ENCODE measurements around the gene TXLNG.

The TXLNG gene

DNA sequence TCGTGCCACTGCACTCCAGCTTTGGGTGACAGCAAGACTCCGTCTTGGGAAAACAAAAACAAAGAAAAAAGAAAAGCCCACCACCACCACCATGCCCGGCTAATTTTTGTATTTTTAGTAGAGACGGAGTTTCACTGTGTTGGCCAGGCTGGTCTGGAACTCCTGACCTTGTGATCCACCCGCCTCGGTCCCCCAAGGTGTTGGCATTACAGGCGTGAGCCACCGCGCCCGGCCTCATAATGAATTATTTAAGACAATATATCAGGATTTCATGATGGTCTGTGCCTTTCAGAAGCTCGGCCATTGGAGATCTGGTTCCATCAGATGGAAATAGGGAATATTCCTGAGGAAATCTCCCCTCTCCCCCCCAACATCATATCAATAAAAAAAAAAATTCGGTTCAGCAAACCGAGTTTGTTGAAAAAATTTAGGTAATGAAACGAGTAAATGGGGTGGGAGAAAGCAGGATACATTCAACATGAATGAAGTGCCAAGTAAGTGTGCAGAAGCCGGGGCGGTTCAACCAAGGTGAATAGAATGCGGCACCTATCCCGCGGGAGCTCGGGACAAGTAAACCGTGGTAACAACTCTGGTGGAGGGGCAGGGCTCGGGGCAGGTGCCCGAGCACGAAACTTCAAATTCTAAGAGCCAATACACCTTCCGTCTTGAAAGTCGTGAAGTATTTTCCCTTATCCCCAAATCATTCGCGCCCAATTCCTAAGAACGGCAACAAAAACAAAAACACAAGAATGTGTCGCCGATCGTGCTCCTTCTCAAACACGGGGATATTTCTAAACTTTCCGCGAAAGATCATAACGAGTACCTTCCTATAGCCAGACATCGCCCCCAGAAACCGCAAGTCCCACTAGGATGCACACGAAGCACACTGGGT is 773 bp upstream of the TXLNG start:
- no peak for DNase-seq

DNA sequence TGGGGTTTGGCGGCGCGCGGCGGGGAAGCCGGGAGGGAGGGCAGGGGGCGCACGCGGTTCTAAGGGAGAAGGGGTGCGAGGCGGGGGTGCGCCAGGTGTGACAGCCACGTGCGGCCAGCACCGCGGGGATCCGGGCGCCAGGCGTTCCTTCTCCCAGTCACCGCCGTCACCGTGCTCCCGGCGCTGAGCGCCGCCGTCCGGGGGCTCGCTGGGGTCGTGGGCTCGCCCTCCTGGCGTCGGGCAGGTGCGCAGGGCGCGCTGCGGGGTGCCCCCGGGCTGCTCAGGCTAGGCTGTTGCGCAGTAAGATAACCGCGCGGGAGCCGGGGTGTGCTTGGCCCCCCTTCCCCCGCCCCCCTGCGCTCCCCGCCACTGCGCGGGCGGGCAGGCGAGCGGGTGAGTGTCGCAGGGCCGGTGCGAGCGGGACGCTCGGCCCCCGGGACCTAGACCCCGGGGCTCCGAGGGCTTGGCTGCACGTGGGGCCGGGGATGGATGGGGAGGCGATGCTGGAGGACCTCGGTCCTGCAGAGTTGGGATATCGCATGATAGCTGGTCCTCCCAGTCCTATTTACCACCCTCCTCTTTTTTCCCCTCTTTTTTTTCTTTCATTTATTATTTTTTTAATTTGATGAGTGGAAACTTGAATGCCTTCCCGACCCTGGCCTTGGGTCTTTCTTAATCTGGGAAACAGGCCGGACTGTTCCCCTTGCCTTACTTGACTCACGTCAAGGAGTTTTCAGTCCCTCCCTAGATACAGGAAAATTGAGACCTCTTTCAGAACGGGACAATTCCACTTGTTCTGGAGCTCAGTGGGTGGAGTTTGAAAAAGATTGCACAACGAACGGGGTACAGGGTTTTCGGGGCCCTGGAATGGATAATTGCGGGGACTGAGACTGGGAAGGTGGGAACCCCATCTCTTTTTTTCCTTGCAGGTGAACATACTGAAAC is 797 bp downstream of the TXLNG start:
- peak; percentile 6 for DNase-seq

DNA sequence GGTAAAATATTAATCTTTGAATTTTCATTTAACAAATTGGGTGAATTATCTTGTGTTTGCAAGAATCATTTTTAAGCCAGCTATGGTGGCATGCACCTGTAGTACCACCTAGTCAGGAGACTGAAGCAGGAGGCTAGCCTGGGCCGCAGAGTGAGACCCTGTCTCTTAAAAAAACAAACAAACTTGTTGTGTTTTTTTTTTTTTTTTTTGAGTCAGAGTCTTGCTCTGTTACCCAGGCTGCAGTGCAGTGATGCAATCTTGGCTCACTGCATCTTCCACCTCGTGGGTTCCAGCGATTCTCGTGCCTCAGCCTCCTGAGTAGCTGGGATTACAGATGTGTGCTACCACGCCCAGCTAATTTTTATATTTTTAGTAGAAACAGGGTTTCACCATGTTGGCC is 2.2 kb downstream of the TXLNG start:
- no peak for DNase-seq

DNA sequence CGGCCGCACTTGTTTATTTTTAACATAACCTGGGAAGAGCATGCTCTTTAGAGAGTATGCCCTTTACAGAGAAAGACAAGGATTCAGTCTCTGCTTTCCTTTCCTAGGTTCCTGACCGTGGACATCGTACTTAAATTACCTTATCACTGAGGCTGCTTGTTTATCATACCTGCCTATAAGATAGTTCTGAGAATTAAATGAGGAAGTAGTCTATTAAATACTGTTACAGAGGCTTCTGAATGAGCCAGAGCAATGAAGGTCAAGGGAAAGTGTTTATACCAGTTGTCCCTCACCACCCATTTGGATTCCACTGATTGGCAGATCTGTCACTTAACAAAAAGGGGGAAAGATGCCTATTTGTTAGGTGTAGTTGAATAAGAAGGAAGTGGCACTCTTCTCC is 10.0 kb downstream of the TXLNG start:
- peak; percentile 19 for DNase-seq

DNA sequence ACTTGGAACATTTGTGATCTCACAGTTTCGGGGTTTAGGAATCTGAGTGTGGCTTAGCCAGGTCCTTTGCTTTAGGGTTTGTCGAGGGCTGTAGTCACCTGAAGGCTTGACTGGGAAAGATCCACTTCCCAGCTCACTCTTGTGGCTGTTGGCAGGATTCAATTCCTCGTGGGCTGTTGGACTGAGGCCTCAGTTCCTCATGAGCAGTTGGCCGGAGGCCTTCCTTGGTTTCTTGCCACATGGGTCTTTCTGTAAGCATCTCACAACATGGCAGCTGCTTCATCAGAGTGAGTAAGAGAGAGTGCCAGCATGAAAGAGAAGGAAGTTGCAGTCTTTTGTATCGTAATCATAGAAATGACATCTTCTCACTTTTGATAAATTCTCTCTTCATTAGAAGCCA is 11.1 kb downstream of the TXLNG start:
- DNase-seq: no peak

DNA sequence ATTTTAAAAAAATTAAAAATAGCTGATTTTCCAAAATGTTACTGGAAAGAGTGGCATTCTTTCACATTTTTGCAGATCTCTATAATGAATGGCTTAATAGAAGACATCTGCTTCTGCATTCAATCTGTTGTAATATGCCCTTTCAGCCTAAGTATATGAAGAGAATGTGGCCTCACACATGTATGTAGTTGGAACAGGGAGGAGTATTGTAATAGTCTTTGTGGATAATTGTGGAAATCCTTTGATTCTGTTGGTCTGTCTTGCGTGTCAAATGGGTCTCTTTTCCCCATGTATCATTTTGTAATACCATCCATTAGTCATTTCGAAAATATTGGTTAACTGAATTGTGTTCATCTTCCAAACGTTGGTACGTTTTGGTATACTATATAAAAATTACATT is 11.6 kb downstream of the TXLNG start:
- DNase-seq: no peak

DNA sequence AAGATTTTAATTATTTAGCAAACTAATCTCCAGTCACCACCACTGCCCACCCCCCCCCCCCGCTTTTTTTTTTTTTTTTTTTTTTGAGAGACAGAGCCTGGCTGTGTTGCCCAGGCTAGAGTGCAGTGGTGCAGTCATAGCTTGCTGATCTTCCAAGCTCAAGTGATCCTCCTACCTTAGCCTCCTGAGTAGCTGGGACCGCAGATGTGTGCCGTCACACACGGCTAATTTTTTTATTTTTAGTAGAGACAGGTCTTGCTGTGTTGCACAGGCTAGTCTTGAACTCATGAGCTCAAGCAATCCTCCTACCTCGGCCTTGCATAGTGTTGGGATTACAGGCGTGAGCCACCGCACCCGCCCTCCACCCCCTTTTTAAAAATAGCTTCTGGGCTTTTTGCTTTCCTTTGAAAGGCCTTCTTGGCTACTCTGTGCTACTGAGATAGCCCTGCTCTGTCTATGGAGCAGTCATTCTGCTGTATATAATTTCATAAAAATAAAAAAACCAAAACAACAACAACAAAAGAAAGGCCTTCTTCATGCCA is 18.7 kb downstream of the TXLNG start:
- DNase-seq: no peak

DNA sequence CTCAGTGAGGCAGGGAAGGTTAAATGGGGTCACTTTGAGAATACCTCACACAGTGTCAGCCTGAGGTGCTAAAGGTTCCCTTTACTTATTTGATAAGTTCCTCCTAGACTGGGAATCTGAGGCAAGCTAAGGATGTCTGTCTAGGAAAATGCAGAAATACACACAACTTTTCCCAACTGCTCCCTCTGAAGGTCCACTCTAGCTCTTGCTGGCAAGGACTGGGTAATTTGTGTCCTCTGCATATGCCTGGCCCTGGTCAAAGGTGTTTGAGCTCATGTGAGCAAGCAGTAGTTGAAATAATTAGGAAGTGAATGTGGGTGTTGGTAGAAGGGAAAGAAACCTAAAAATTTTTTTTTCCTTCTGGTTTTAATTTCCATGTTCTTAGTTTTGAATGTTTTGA is 21.3 kb downstream of the TXLNG start:
- peak; percentile 53 for DNase-seq

DNA sequence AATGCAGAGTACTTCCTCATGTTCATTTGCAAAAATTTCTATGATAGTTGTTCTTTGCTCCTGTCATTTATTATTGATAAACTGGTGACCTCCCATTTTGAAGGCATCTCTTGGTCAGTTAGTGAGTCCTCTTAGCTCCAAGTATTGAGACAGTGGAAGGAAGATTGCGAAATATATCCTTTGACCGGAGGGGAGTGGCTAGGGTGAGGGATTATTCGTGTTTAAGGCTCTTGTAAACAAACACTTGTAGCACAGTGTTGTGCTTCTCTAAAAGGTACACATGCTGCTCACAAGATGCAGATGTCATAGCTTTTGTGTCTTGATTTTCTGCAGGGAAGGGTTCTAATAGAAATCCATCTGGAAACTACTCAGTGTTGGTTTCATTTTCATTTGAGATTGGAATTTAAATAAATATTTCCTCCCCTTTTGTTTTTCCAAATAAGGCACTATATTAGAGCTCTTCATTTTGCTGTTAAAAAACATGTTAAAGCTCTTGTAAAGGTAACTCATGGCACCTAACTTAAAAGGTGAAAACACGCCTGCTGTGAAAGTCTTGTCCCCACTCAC is 21.8 kb downstream of the TXLNG start:
- DNase-seq: peak; percentile 63

DNA sequence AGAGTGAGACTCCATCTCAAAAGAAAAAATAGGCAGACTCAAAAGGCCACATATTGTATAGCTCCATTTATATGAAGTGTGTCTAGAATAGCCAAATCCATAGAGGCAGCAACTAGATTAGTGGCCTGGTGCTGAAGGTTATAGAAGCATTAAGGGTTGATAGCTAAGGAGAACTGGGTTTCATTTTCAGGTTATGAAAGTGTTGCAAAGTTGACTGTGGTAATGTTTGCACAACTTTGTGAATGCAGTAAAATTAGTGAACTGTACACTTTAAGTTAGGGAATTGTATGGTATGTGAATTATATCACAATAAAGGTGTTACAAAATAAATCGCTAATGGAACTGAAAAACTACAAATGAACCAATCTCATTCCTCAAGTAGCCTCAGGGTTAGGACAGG is 28.3 kb downstream of the TXLNG start:
- no peak for DNase-seq

DNA sequence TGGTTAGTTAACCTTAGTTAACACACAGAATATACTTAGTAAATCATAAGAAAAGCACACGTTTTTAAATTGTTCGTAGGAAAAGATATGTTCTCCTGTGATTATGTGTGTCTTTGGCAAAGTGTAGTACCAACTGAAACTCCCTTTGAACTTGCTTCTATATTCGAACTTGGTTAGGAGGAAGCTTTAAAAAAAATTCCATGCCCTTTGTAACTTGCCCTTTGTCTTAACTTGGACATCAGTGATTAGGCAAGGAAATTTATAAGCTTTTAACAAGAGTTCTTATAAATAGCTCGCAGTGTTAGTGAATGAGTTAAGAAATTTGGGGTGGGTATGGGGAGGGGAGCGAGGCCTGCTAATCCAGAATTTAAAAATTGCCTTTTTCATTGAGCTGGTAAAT is 33.4 kb downstream of the TXLNG start:
- no peak for DNase-seq

DNA sequence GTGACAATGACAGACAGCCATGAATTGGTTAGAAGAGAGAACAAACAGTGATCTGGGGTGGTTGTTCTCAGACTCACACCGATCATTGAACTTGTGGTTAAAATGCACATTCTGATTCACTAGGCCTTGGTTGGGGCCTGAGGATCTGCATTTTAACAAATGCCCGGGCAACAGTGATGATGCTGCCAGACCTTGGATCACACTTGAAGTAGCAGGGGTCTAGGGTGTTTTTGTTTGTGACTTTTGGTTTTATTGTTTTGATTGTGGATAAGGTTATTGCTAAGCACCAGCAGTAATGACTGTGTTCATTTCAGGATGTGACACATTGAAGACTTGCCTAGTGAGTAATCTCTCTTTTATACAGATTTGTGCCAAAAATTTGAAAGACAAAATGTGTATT is 36.5 kb downstream of the TXLNG start:
- no peak for DNase-seq

DNA sequence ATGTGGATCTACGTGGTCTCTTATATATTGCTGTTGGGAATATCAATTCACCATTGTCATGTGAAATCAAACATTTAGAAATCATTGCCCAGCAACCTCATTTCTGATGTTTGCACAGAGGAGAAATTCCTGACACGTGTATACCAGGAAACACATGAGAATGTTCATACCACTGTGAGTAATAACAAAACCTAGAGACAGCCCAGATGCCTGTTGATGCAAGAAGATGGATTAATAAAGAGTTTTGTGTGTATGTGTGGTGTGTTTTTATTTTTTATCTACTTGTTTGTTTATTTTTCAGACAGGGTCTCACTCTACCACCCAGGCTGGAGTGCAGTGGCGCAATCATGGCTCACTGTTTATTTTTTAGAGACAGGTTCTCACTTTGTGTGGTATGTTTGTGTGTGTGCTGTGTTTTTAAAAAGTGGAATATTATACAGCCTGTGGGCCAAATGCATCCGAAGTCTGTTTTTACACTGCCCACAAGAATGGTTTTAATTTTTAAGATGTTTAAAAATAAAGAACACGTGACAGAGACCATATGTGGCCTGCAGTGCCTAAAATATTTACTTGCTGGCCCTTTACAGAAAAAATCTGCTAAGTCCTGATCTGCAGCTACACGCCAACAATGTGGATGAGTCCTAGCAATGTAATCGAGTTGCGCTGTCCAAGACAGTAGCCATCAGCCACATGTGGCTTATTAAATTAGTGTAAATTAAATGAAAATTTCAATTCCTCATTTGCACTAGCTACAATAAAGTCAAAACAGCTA is 39.2 kb downstream of the TXLNG start:
- no peak for DNase-seq

DNA sequence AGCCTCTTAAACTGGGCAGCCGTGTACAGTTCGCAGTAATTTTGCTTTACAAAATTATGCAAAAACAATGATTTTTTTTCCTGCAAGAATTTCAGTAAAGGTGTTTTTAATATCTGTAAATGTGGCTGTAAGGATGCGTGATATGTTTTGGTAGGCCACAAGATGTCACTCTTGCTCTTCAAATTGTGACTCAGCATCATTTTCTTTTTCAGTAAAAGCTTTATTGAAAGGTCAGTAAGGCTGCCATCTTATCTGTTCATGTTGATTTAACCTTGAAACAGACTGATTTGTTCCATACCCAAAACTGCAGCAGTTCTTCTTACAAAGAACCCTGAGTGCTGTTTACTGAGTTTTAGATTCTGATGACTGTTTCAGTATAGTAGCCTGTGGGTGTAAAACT is 39.9 kb downstream of the TXLNG start:
- peak; percentile 61 for DNase-seq

DNA sequence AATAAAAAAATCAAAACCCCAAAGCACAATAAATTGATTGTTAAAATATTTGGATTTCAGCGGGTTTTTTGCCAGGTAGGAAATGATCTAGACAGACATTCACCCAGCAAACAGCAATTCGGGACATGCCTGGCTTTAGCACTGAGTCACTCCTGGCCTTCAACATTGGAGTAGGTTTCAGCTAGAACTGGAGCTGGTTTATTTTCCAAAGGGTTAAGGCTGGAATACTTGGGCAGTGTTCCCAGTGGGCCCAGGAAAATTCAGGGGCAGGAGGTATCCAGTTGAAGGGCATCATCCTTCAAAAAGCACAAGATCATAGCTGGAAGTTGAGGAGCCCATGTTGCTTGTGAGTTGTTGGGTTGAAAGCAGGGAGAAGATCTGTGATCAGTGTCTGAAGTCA is 41.0 kb downstream of the TXLNG start:
- no peak for DNase-seq

DNA sequence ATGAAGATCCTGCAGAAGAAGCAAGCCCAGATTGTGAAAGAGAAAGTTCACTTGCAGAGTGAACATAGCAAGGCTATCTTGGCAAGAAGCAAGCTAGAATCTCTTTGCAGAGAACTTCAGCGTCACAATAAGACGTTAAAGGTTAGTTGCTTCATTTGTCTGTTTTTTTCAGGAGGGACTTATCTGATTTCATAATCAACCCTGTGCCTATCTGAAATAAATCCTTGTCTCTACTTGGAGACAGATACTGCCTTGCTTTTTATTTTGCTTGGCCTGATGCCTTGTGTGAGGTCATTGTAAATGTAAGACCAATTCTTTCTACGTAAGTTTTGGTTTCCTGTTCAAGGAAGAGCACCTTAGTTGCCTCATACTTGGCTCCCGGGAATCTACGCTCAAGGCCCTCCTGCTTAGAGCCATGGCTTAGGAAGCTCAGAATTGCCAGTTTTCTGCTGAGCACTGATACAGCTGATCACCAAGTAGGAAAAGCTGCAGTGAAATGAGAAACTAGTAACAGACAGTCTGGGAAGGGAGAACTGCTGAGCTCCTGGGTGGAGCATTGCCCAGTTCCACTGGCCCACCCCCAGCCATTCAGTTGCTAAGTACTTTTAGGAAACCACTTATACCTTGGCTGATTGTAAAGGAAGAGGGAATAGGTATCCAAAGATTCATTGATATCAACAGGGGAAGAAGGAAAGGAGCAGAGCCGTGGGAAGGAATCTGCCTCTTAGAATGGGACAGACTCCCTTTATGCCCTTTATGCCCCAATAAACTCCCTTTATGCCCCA is 42.0 kb downstream of the TXLNG start:
- no peak for DNase-seq

DNA sequence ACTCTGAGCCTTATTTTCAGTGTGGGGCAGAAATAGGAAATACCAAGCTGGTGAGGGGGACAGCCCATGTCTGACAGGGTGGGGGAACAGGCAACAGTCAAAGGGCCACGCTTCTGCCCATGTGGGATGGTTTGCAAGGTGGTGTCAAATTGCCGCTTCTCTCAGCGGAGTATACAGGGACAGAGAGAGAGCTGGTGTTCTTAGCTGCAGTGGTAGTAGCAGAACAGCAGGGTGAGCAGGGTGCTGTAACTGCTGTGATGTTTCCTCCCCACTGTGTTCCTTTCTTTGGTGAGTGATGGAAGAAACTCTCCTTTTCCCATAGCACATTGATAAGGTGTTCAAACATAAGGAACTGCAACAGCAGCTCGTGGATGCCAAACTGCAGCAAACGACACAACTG is 46.0 kb downstream of the TXLNG start:
- no peak for DNase-seq

DNA sequence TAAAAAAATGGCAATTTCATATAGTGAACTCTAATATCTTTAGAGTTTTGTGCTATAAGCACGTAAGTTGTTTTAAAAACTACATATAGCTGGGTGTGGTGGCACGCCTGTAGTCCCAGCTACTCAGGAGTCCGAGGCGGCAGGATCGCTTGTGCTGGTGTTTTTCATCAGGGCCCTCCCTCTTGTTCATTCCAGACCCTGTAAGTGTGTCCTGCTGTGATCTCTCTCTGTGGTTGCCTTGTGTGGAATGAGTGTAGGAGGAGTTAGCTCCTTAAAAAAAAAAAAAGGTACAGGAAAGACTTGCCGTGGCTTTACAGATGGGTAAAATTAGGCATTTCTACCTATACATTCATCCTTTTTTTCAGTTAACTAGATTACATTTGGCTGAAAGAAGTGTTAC is 48.5 kb downstream of the TXLNG start:
- no peak for DNase-seq

DNA sequence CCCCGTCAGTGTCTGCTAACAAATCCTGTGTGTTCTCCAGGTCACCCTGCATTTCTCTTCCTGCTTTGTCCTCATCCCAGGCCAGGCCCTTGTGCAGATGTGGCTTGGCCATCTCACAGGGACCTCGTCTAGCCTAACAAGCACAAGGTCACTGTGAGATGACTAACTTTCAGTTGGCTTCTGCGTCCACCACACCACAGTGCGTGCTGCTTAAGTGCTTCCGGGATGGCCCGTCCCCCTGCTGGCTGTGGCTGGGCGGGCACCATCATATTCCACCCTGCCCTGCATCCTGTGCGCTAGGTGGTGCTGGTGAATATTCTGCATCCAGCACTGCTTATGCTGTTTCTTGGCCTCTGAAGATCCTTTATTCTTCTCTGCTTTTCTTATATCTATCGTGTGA is 50.1 kb downstream of the TXLNG start:
- no peak for DNase-seq

DNA sequence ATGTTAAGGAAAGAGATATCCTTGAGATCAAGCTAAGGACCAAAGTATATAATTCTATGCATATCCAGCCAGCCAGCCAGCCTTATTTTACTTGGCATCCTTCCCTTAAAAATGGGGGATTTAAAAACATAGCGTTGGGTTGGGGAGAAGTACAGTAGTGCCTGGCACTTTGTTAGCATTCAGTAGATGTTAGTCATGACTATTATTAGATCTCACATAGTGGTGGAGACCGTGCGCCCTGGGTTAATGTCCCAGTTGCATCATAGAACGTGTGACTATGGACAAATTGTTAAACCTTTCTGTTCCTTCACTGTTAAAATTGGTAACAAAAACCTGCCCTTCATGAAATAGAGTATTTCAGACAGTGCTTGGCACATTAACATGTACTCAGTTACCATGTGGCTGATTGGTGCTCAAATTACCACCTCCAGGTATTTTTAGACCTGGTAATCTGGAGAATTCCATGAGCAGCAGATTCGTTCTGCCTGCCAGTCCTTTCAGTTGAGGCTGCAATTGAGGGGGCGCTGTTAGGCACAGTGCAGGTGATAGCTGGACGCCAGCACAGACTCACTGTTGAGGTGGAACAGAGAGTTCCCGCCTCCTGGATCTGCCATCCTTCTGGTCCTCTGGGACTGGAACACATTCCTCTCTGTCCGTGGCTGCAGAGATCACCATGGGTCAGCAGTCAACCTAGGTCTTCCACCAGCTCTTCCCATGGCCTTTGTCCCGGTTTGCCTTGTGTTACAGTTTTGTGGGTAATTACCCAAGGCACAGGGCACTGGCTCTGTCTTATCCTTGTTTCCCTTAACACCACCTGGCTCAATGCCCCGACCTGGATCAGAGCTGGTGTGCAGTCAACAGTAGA is 52.2 kb downstream of the TXLNG start:
- no peak for DNase-seq

Measured in OCI-M1 (cell line).